ENCODE data around the gene CUX1.

DNA sequence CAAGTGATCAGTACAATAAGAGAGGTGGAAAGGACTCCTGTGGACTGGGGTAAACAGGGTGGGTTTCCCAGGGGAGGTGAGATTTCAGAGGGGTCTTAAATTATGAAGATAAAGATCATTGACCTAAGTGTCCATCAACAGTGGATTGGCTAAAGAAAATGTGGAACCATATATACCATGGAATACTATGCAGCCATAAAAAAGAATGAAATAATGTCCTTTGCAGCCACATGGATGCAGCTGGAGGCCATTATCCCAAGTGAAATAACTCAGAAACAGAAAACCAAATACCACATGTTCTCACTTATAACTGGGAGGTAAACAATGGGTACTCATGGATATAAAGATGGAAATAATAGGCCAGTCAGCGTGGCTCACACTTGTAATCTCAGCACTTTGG is 28.9 kb upstream of the CUX1 start:
- TF ChIP-seq, protein P1, sequence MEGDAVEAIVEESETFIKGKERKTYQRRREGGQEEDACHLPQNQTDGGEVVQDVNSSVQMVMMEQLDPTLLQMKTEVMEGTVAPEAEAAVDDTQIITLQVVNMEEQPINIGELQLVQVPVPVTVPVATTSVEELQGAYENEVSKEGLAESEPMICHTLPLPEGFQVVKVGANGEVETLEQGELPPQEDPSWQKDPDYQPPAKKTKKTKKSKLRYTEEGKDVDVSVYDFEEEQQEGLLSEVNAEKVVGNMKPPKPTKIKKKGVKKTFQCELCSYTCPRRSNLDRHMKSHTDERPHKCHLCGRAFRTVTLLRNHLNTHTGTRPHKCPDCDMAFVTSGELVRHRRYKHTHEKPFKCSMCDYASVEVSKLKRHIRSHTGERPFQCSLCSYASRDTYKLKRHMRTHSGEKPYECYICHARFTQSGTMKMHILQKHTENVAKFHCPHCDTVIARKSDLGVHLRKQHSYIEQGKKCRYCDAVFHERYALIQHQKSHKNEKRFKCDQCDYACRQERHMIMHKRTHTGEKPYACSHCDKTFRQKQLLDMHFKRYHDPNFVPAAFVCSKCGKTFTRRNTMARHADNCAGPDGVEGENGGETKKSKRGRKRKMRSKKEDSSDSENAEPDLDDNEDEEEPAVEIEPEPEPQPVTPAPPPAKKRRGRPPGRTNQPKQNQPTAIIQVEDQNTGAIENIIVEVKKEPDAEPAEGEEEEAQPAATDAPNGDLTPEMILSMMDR (IDR thresholded peaks at IDR 0.05), result no peak
- no peak for TF ChIP-seq POLR2A (IDR thresholded peaks at IDR 0.05)

All from lower leg skin (tissue), 3 donors.